DMS79 treated with DMSO at 0.1 percent for 48 hours (cell line): ENCODE results near the gene CYP1A1.

Source experiments
- DNase-seq: peaks from one replicate; lab custom pipeline; 2025; lab: John Stamatoyannopoulos, UW

CYP1A1 gene

DNA sequence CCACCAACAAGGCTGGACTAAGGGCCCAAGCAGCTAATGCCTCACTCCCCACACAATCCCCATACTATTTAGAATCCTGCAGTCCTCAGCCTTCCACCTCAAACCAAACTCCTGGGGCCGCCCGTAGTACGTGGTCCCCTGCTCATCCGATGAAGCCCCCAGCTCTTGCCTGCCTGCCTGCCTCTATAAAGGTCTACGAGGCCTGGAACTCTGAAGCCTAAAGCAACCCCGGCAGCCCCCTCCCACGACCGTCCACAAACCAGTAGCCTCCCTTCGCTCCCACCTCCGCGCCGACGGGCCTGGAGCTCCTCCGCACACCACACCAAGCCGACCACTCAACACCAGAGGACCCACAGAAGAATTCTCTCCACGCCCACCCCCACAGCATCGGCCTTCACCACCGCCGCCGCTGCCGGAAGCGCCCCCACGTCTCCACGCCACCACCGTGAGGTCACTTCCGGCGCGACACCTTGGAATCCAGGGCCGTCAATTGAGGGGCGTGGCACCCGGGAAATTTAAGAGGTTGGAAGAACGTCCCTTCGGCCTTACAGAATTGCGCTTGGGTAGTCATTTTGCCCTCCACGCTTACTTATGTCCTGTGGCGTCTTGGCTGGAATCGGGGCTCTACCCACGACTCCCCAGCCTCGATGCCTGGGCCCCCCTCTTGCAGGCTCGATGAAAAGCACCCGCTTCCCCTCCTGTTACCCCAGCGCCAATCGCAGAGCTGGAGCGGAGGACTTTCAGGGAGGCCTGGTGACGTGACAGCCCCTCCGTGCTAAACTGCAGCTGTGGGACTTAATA is 29.5 kb downstream of the CYP1A1 start, which contains the start of gene EDC3:
Gene EDC3, minus strand, starts transcription at position 428 of the 801 bp plus-strand sequence. CDS start 20,900 bp downstream, outside the sequence.
- peak; percentile 62 for DNase-seq

- no peak for DNase-seq
These were observed 33.0 kb downstream of the CYP1A1 start for GRCh38 chr15:74692327-74692726.

DNA sequence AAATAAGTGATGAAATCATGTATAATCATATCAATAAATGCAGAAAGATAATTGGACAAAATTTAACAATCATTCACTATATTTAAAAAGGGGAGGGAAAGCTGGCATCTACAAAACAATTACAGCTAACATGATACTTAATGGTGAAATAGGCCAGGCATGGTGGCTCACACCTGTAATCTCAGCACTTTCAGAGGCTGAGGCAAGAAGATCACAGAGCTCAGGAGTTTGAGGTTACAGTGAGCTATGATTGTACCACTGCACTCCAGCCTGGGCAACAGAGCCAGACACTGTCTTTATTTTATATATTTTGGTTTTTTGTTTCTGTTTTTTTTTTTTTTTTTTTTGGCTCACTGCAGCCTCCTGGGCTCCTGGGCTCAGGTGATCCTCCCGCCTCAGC is 41.6 kb downstream of the CYP1A1 start:
- DNase-seq: no peak

DNA sequence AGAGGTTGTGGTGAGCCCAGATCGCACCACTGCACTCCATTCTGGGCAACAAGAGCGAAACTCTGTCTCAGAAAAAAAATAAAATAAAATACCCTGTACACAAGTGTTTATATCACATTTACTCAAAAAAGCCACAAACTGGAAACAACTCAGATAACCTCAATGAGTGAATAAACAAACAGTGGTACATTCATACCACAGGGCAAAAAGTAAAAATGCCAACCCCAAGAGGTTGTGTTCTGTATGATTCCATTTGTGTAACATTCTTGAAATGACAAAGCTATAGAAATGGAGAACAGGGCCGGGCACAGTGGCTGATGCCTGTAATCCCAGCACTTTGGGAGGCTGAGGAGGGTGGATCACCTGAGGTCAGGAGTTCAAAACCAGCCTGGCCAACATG is 42.4 kb downstream of the CYP1A1 start:
- no peak for DNase-seq

- no peak for DNase-seq
These were observed 44.9 kb downstream of the CYP1A1 start for GRCh38 chr15:74680456-74680855.

DNA sequence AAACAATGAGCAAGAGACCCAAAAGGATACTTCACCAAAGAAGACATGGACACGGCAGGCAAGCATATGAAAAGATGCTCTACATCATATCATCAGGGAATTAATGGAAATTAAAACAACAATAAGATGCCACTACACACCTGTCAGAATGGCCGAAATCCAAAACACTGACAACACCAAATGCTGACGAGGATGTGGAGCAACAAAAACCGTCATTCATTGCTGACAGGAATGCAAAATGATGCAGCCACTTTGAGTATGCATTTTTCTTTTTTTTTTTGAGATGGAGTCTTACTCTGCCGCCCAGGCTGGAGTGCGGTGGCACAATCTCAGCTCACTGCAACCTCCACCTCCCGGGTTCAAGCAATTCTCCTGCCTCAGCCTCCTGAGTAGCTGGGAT is 48.5 kb downstream of the CYP1A1 start:
- DNase-seq: no peak

- DNase-seq: no peak
These were observed 51.2 kb downstream of the CYP1A1 start for GRCh38 chr15:74674161-74674560.

GRCh38 chr15:74669627-74670026 is 55.7 kb downstream of the CYP1A1 start:
- DNase-seq: no peak
